ENCODE results near the gene GSG1L.
"Not testable (repeated sequence)": the region's sequence is repeated elsewhere in the genome, so short reads cannot be mapped to it uniquely, and the experiment has no call there.

GSG1L gene

GRCh38 chr16:27945233-27945973 lies 118.1 kb downstream of the GSG1L start:
- DNase-seq: no peak

- no peak for DNase-seq
Observed at GRCh38 chr16:27943766-27944165, 119.7 kb downstream of the GSG1L start.

- not testable (repeated sequence) for DNase-seq
Observed at GRCh38 chr16:27942071-27942470, 121.4 kb downstream of the GSG1L start.

GRCh38 chr16:27935076-27935475 lies 128.4 kb downstream of the GSG1L start:
- no peak for DNase-seq

- DNase-seq: no peak
Observed at GRCh38 chr16:27932542-27933135, 130.9 kb downstream of the GSG1L start.

- no peak for DNase-seq
Observed at GRCh38 chr16:27929818-27930217, 133.7 kb downstream of the GSG1L start.

- DNase-seq: no peak
Observed at GRCh38 chr16:27928542-27928941, 135.0 kb downstream of the GSG1L start.

GRCh38 chr16:27927266-27927901 lies 136.1 kb downstream of the GSG1L start:
- DNase-seq: no peak

GRCh38 chr16:27925612-27926011 lies 137.9 kb downstream of the GSG1L start:
- DNase-seq: no peak

GRCh38 chr16:27924411-27925118 lies 138.9 kb downstream of the GSG1L start:
- DNase-seq: no peak

- no peak for DNase-seq
Observed at GRCh38 chr16:27923751-27924150, 139.8 kb downstream of the GSG1L start.

GRCh38 chr16:27922433-27922832 lies 141.1 kb downstream of the GSG1L start:
- DNase-seq: no peak

GRCh38 chr16:27921134-27921533 lies 142.4 kb downstream of the GSG1L start:
- no peak for DNase-seq

GRCh38 chr16:27920391-27920891 lies 143.1 kb downstream of the GSG1L start:
- DNase-seq: no peak

- no peak for DNase-seq
Observed at GRCh38 chr16:27918755-27919154, 144.8 kb downstream of the GSG1L start.

- DNase-seq: no peak
Observed at GRCh38 chr16:27917949-27918348, 145.6 kb downstream of the GSG1L start.

GRCh38 chr16:27911486-27911885 lies 152.0 kb downstream of the GSG1L start:
- no peak for DNase-seq

GRCh38 chr16:27907457-27907972 lies 156.0 kb downstream of the GSG1L start:
- no peak for DNase-seq

- no peak for DNase-seq
Observed at GRCh38 chr16:27906883-27907282, 156.6 kb downstream of the GSG1L start.

GRCh38 chr16:27903046-27903655 lies 160.4 kb downstream of the GSG1L start:
- no peak for DNase-seq

- DNase-seq: no peak
Observed at GRCh38 chr16:27902551-27902950, 161.0 kb downstream of the GSG1L start.

GRCh38 chr16:27901956-27902355 lies 161.6 kb downstream of the GSG1L start:
- no peak for DNase-seq

Data from inflammatory macrophage (primary cell).